SU-DHL-6 (cell line): ENCODE results near the gene TOLLIP.

Source experiments
- EZH2phosphoT487 ChIP-seq: fragments of 200-600 bp; sonication (generic), shearing (Covaris generic); conservative IDR thresholded peaks from 2 replicates; pipeline ENCODE4 v1.6.1; 2018; ENCODE audit warnings: mild to moderate bottlenecking, antibody characterized with exemption, low read length, moderate library complexity, mixed read lengths
- TF ChIP-seq, protein P1 (sequence below): fragments of 200-600 bp; sonication (generic); IDR thresholded peaks from one replicate; pipeline ENCODE4 v1.5.1; 2017; ENCODE audit warnings: antibody characterized with exemption, mild to moderate bottlenecking, low read length, moderate library complexity; ENCODE audit not compliant: insufficient read depth, poor library complexity, severe bottlenecking

DNA sequence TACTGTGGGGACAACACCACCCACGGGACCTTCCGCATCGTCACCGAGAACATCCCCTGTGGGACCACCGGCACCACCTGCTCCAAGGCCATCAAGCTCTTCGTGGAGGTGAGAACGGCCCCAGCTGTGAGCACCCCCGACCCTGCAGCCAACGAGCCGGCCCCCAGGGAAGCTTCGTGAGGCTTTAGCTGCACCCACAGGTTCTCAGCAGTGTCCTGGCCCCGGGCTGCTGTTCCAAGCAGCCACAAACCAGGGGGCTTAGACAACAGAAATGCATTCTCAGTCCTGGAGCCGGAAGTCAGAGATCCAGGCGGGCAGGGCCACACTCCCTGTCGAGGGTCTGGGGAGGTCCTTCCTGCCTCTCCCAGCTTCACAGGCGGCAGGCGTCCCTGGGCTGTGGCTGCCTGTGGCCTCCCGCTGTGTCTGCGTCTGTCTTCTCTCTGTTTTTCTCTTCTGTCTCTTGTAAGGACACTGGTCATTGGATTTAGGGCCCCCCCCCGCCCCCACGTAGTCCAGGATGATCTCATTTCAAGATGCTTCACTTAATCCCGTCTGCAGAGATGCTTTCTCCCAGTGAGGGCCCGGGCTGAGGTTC lies 74.0 kb downstream of the TOLLIP start:
- TF ChIP-seq, protein P1, sequence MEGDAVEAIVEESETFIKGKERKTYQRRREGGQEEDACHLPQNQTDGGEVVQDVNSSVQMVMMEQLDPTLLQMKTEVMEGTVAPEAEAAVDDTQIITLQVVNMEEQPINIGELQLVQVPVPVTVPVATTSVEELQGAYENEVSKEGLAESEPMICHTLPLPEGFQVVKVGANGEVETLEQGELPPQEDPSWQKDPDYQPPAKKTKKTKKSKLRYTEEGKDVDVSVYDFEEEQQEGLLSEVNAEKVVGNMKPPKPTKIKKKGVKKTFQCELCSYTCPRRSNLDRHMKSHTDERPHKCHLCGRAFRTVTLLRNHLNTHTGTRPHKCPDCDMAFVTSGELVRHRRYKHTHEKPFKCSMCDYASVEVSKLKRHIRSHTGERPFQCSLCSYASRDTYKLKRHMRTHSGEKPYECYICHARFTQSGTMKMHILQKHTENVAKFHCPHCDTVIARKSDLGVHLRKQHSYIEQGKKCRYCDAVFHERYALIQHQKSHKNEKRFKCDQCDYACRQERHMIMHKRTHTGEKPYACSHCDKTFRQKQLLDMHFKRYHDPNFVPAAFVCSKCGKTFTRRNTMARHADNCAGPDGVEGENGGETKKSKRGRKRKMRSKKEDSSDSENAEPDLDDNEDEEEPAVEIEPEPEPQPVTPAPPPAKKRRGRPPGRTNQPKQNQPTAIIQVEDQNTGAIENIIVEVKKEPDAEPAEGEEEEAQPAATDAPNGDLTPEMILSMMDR = no peak
- no peak for TF ChIP-seq EZH2phosphoT487
